ENCODE measurements around the gene RFNG.

The RFNG gene

GRCh38 chr17:82089723-82090548 is 38.3 kb upstream of the RFNG start:
- no peak for DNase-seq (ENCODE audit: low spot score)

- DNase-seq (ENCODE audit: low spot score): no peak
These were observed 37.5 kb upstream of the RFNG start for GRCh38 chr17:82088838-82089722.

GRCh38 chr17:82087961-82088837 is 36.6 kb upstream of the RFNG start:
- DNase-seq (ENCODE audit: low spot score): no peak

- no peak for DNase-seq (ENCODE audit: low spot score)
These were observed 35.6 kb upstream of the RFNG start for GRCh38 chr17:82086941-82087906.

GRCh38 chr17:82085931-82086764 is 34.5 kb upstream of the RFNG start:
- no peak for DNase-seq (ENCODE audit: low spot score)

GRCh38 chr17:82085031-82085861 is 33.6 kb upstream of the RFNG start:
- DNase-seq (ENCODE audit: low spot score): no peak

- no peak for DNase-seq (ENCODE audit: low spot score)
These were observed 32.9 kb upstream of the RFNG start for GRCh38 chr17:82084373-82085030.

GRCh38 chr17:82083533-82084359 is 32.1 kb upstream of the RFNG start:
- DNase-seq (ENCODE audit: low spot score): no peak

- DNase-seq (ENCODE audit: low spot score): no peak
These were observed 31.4 kb upstream of the RFNG start for GRCh38 chr17:82083009-82083408.

- no peak for DNase-seq (ENCODE audit: low spot score)
These were observed 30.8 kb upstream of the RFNG start for GRCh38 chr17:82082456-82082855.

GRCh38 chr17:82081966-82082365 is 30.4 kb upstream of the RFNG start:
- no peak for DNase-seq (ENCODE audit: low spot score)

GRCh38 chr17:82081546-82081945 is 29.9 kb upstream of the RFNG start:
- DNase-seq (ENCODE audit: low spot score): no peak

- no peak for DNase-seq (ENCODE audit: low spot score)
These were observed 29.3 kb upstream of the RFNG start for GRCh38 chr17:82080789-82081464.

- no peak for DNase-seq (ENCODE audit: low spot score)
These were observed 28.6 kb upstream of the RFNG start for GRCh38 chr17:82080048-82080788.

GRCh38 chr17:82079001-82079677 is 27.5 kb upstream of the RFNG start:
- DNase-seq (ENCODE audit: low spot score): no peak

GRCh38 chr17:82078433-82078832 is 26.8 kb upstream of the RFNG start:
- no peak for DNase-seq (ENCODE audit: low spot score)
